GOT3 (cell line): ENCODE measurements around the gene PLCB4.

ENCODE experiments used
- DNase-seq: peaks from one replicate; lab custom pipeline; 2025; ENCODE audit warnings: mixed read lengths; lab: John Stamatoyannopoulos, UW

The PLCB4 gene

GRCh38 chr20:9444921-9445320 lies 376.0 kb downstream of the PLCB4 start:
- DNase-seq = no peak

GRCh38 chr20:9447182-9447581 lies 378.3 kb downstream of the PLCB4 start:
- DNase-seq = no peak

- no peak for DNase-seq
Observed at GRCh38 chr20:9453201-9453600, 384.3 kb downstream of the PLCB4 start.

GRCh38 chr20:9454791-9455190 lies 385.9 kb downstream of the PLCB4 start:
- no peak for DNase-seq

GRCh38 chr20:9457136-9457535 lies 388.2 kb downstream of the PLCB4 start:
- no peak for DNase-seq

GRCh38 chr20:9458138-9458796 lies 389.4 kb downstream of the PLCB4 start:
- no peak for DNase-seq

GRCh38 chr20:9460518-9460917 lies 391.6 kb downstream of the PLCB4 start:
- no peak for DNase-seq

- DNase-seq = no peak
Observed at GRCh38 chr20:9467995-9468394, 399.1 kb downstream of the PLCB4 start.

- no peak for DNase-seq
Observed at GRCh38 chr20:9474835-9475415, 406.0 kb downstream of the PLCB4 start.

- no peak for DNase-seq
Observed at GRCh38 chr20:9475456-9475855, 406.6 kb downstream of the PLCB4 start.

- no peak for DNase-seq
Observed at GRCh38 chr20:9476174-9476573, 407.3 kb downstream of the PLCB4 start.

GRCh38 chr20:9476637-9477036 lies 407.8 kb downstream of the PLCB4 start:
- no peak for DNase-seq

GRCh38 chr20:9478771-9479170 lies 409.9 kb downstream of the PLCB4 start:
- no peak for DNase-seq

GRCh38 chr20:9480066-9480465 lies 411.2 kb downstream of the PLCB4 start:
- DNase-seq = no peak

- no peak for DNase-seq
Observed at GRCh38 chr20:9482180-9482579, 413.3 kb downstream of the PLCB4 start.

GRCh38 chr20:9483131-9483530 lies 414.2 kb downstream of the PLCB4 start:
- DNase-seq = no peak

- DNase-seq = no peak
Observed at GRCh38 chr20:9485614-9486340, 416.9 kb downstream of the PLCB4 start.

GRCh38 chr20:9487231-9487630 lies 418.3 kb downstream of the PLCB4 start:
- DNase-seq = no peak

- DNase-seq = no peak
Observed at GRCh38 chr20:9488063-9488462, 419.2 kb downstream of the PLCB4 start.

- DNase-seq = no peak
Observed at GRCh38 chr20:9490161-9490560, 421.3 kb downstream of the PLCB4 start.

- no peak for DNase-seq
Observed at GRCh38 chr20:9490631-9491030, 421.7 kb downstream of the PLCB4 start.

- DNase-seq = no peak
Observed at GRCh38 chr20:9491324-9491723, 422.4 kb downstream of the PLCB4 start.

- no peak for DNase-seq
Observed at GRCh38 chr20:9492067-9492466, 423.2 kb downstream of the PLCB4 start.
